ENCODE data around the gene ENKD1. TPM values are rescaled to one million over a fixed set of nuclear protein-coding genes. Genes with fewer than 3 reads are reported as not detected.

The ENKD1 gene
- total and polyA plus RNA-seq, 2 of the 13 experiments (the other 11 are each of a cell fraction or from before 2014, with no cell fraction given), result 10.8 to 20.8 TPM

- TF ChIP-seq FOXO4 (CRISPR knock-in tag; conservative IDR thresholded peaks at IDR 0.05), result 0 out of 2 replicates have a peak, but pooled peaks have one; percentile 90
- TF ChIP-seq THAP7 (CRISPR knock-in tag; IDR thresholded peaks at IDR 0.05), result peak; percentile 76; the same call in 1 of the 2 replicates
- peak; percentile 69; the same call in 1 of the 2 replicates for TF ChIP-seq TFDP1 (CRISPR knock-in tag; IDR thresholded peaks at IDR 0.05; ENCODE audit: borderline replicate concordance)
- no peak for TF ChIP-seq FOXP1 (IDR thresholded peaks at IDR 0.05)
- TF ChIP-seq FOXP1 (CRISPR knock-in tag; IDR thresholded peaks at IDR 0.05), result no peak
- TF ChIP-seq NR0B2 (CRISPR knock-in tag; IDR thresholded peaks at IDR 0.05), result no peak
- TF ChIP-seq FIP1L1 (IDR thresholded peaks at IDR 0.05; ENCODE audit: borderline replicate concordance, insufficient read depth, low read depth, low read length), result no peak
- TF ChIP-seq SAFB2 (CRISPR knock-in tag; IDR thresholded peaks at IDR 0.05; ENCODE audit: borderline replicate concordance, low read depth), result peak; percentile 92
- TF ChIP-seq SIN3A (IDR thresholded peaks at IDR 0.05; ENCODE audit: borderline replicate concordance, low read depth, low read length), result peak; percentile 87; the same call in 1 of the 2 replicates
- no peak; the same call in 1 of the 2 replicates for TF ChIP-seq ZNF713 (CRISPR knock-in tag; IDR thresholded peaks at IDR 0.05)
- TF ChIP-seq KLF11 (CRISPR knock-in tag; IDR thresholded peaks at IDR 0.05), result 0 out of 2 replicates have a peak, but pooled peaks have one; percentile 46
- peak; percentile 85; the same call in 1 of the 2 replicates for TF ChIP-seq ZNF691 (CRISPR knock-in tag; IDR thresholded peaks at IDR 0.05; ENCODE audit: borderline replicate concordance, low read depth)
- TF ChIP-seq DRAP1 (CRISPR knock-in tag; IDR thresholded peaks at IDR 0.05), result peak; percentile 86
- TF ChIP-seq ZNF136 (CRISPR knock-in tag; IDR thresholded peaks at IDR 0.05; ENCODE audit: low read depth), result peak; percentile 85; the same call in 1 of the 2 replicates
- 0 out of 2 replicates have a peak, but pooled peaks have one; percentile 39 for TF ChIP-seq ZNF660 (CRISPR knock-in tag; IDR thresholded peaks at IDR 0.05; ENCODE audit: borderline replicate concordance, low read depth)
- TF ChIP-seq UBTF (CRISPR knock-in tag; IDR thresholded peaks at IDR 0.05), result peak; percentile 89
Observed at GRCh38 chr16:67659675-67660563, 6.6 kb downstream of the ENKD1 start, which contains the start of gene ACD (continued).

All from HepG2 (cell line).